Body of pancreas (tissue), 4 donors: ENCODE measurements around the gene PCDH15. TPM values are rescaled to one million over a fixed set of nuclear protein-coding genes. Genes with fewer than 3 reads are reported as not detected.

Experiments
- ATAC-seq: fragments of 150-250 bp; one replicate; pipeline ENCODE4 v1.9.1; 2016
- DNase-seq, 4 donors: peaks; one replicate each; pipeline ENCODE4 v3.0.0-alpha.2; 2019
- H3K27ac ChIP-seq, 4 donors: fragments of 200-600 bp; sonication (generic); 1 replicate in 3 of 4; 2 replicates in 1 of 4; pipeline versions ENCODE4 v1.5.1 to v1.6.1; 2016 to 2019; ENCODE audit warnings: mild to moderate bottlenecking in 1 of 4, mixed read lengths in 1 of 4, moderate library complexity in 1 of 4
- H3K27me3 ChIP-seq, 2 donors: fragments of 200-600 bp; sonication (generic); one replicate each; pipeline ENCODE4 v1.6.0; 2016; ENCODE audit warnings: mild to moderate bottlenecking in 1 of 2
- H3K36me3 ChIP-seq, 2 donors: fragments of 200-600 bp; sonication (generic); replicated peaks in 1 of 2; 2 replicates each; pipeline ENCODE4 v1.5.1; 2016; ENCODE audit warnings: low read depth in 2 of 2; ENCODE audit not compliant: insufficient read depth in 1 of 2
- H3K4me1 ChIP-seq: fragments of 200-600 bp; sonication (generic); one replicate; pipeline ENCODE4 v1.6.0; 2016
- H3K4me3 ChIP-seq, 2 donors: fragments of 200-600 bp; sonication (generic); 1 replicate in 1 of 2; 2 replicates in 1 of 2; pipeline ENCODE4 v1.5.1; 2016 to 2019
- H3K9me3 ChIP-seq, 3 donors: fragments of 200-600 bp; sonication (generic); 1 replicate in 2 of 3; 2 replicates in 1 of 3; pipeline ENCODE4 v1.5.1; 2016
- POLR2A ChIP-seq, 3 donors: fragments of 450-650 bp; IDR thresholded peaks; one replicate each; pipeline ENCODE4 v1.6.1; 2016; ENCODE audit warnings: antibody characterized with exemption in 3 of 3, mild to moderate bottlenecking in 2 of 3
- WGBS, 2 donors: methylation state at CpG; one replicate each; pipeline ENCODE4 v1.1.5; 2017; 5-methylcytosine and 5-hydroxymethylcytosine counted together
- intact Hi-C: fragments of 100-400 bp; cut with DNase I; formaldehyde crosslinking; loops from one replicate; pipeline ENCODE4 v1.15.1; 2023
- total RNA-seq, 2 donors: library from RNA; depleted of rRNA; stranded (reverse); fragments of >200 nt; gene quantifications; one replicate each; pipeline ENCODE4 v1.1.0, GENCODE V29; 2016
- TF ChIP-seq, protein P1 (sequence below), 7 experiments: fragments of 450-650 bp in 4 of 7; fragments of 200-600 bp in 3 of 7; sonication (generic) in 3 of 7; IDR thresholded peaks; one replicate each; pipeline ENCODE4 v1.5.1; 2016 to 2019; ENCODE audit warnings: antibody characterized with exemption in 7 of 7

PCDH15 gene
- total RNA-seq, 2 donors from 2014 or later: not detected

DNA sequence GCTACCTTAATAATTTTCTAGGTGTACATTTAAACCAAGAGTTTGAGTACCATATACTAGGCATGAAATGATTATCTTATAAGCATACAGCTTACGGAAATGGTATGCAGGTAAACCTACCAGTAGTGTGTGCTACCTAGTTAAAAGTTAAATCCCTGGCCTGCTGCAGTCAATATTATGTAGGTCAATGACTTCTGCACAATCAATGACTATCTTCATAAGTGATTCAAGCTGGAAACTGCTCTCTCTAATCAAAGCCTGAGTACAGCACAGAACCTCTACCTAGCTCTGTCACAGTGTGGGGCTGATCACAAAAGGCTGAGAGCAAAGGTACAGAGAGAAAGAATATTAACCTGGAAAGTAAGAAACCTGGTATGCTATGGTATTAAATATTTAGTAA is 733.7 kb downstream of the PCDH15 start:
- 16 to 33% methylated on average over 1 of the region's 1 CpG for WGBS, 2 donors
- Histone ChIP-seq H3K27me3 (no peaks in the 10 kb centered on the region), H3K4me1 (no peaks in the 10 kb centered on the region), H3K27ac (no peak overlapping the region), H3K4me3 (no peak overlapping the region), H3K36me3 (no peaks in the 10 kb centered on the region), H3K9me3 (no peaks in the 10 kb centered on the region)
- TF ChIP-seq POLR2A (IDR thresholded peaks at IDR 0.05): no peak
- TF ChIP-seq, protein P1, sequence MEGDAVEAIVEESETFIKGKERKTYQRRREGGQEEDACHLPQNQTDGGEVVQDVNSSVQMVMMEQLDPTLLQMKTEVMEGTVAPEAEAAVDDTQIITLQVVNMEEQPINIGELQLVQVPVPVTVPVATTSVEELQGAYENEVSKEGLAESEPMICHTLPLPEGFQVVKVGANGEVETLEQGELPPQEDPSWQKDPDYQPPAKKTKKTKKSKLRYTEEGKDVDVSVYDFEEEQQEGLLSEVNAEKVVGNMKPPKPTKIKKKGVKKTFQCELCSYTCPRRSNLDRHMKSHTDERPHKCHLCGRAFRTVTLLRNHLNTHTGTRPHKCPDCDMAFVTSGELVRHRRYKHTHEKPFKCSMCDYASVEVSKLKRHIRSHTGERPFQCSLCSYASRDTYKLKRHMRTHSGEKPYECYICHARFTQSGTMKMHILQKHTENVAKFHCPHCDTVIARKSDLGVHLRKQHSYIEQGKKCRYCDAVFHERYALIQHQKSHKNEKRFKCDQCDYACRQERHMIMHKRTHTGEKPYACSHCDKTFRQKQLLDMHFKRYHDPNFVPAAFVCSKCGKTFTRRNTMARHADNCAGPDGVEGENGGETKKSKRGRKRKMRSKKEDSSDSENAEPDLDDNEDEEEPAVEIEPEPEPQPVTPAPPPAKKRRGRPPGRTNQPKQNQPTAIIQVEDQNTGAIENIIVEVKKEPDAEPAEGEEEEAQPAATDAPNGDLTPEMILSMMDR (IDR thresholded peaks at IDR 0.05): no peak
- ATAC-seq (no peak), DNase-seq (no peak)
- intact Hi-C loops: no loop called here

GRCh38 chr10:54066646-54067045 is 734.4 kb downstream of the PCDH15 start:
- Histone ChIP-seq H3K4me3 (no peak overlapping the region), H3K9me3 (no peaks in the 10 kb centered on the region), H3K27ac (no peak overlapping the region), H3K27me3 (no peaks in the 10 kb centered on the region), H3K36me3 (no peaks in the 10 kb centered on the region), H3K4me1 (no peaks in the 10 kb centered on the region)
- DNase-seq (no peak), ATAC-seq (no peak)
- TF ChIP-seq POLR2A (IDR thresholded peaks at IDR 0.05): no peak
- TF ChIP-seq, protein P1 (IDR thresholded peaks at IDR 0.05): no peak
- intact Hi-C loops: no loop called here

DNA sequence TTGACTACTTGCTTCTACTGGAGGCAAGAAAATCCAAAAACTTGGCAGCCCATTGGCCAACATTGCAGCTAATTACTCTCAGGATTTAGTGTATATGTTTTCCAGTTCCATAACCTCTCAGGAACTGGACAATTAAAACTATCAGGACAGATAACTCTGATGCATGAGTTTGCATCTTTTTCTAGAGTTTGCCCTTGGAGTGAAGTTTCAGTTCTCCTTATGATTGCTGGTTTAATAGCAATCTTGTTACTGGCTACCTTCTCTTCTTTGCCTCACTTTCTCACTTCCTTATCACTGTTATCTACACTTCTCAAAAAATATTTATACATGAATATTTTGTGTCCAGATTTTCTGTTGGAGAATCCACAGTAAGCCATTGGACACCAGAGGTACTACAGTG is 735.9 kb downstream of the PCDH15 start:
- no peaks in the 10 kb centered on the region for H3K9me3 ChIP-seq
- TF ChIP-seq, protein P1 (IDR thresholded peaks at IDR 0.05): no peak
- no peak for TF ChIP-seq POLR2A (IDR thresholded peaks at IDR 0.05)
- no peaks in the 10 kb centered on the region for H3K36me3 ChIP-seq
- DNase-seq (no peak), ATAC-seq (no peak)
- no peaks in the 10 kb centered on the region for H3K4me1 ChIP-seq
- H3K4me3 ChIP-seq: no peak overlapping the region
- no peak overlapping the region for H3K27ac ChIP-seq
- no peaks in the 10 kb centered on the region for H3K27me3 ChIP-seq
- intact Hi-C loops: no loop called here

GRCh38 chr10:54064215-54064614 is 736.8 kb downstream of the PCDH15 start:
- H3K9me3 ChIP-seq: no peaks in the 10 kb centered on the region
- WGBS, 2 donors: 78 to 82% methylated on average over 3 to 5 of the region's 5 CpGs
- H3K4me3 ChIP-seq: no peak overlapping the region
- TF ChIP-seq, protein P1 (IDR thresholded peaks at IDR 0.05): no peak
- TF ChIP-seq POLR2A (IDR thresholded peaks at IDR 0.05): no peak
- H3K36me3 ChIP-seq: no peaks in the 10 kb centered on the region
- no peaks in the 10 kb centered on the region for H3K27me3 ChIP-seq
- intact Hi-C loops: no loop called here
- no peak for DNase-seq
- ATAC-seq: no peak
- H3K4me1 ChIP-seq: no peaks in the 10 kb centered on the region
- H3K27ac ChIP-seq: no peak overlapping the region

- Histone ChIP-seq H3K36me3 (no peaks in the 10 kb centered on the region), H3K27ac (no peak overlapping the region), H3K4me3 (no peak overlapping the region), H3K4me1 (no peaks in the 10 kb centered on the region), H3K27me3 (no peaks in the 10 kb centered on the region), H3K9me3 (no peaks in the 10 kb centered on the region)
- intact Hi-C loops: no loop called here
- WGBS, 2 donors: 82 to 91% methylated on average over 14 of the region's 14 CpGs
- ATAC-seq: no peak
- no peak for TF ChIP-seq POLR2A (IDR thresholded peaks at IDR 0.05)
- TF ChIP-seq, protein P1 (IDR thresholded peaks at IDR 0.05): no peak
- no peak for DNase-seq
Observed at GRCh38 chr10:54063514-54063913, 737.5 kb downstream of the PCDH15 start.
